Measurements from ENCODE around the gene FGF14. TPM values are rescaled to one million over a fixed set of nuclear protein-coding genes. Genes with fewer than 3 reads are reported as not detected.

Gene FGF14
- total RNA-seq, 1 donor from 2014 or later, result 0.06 TPM

DNA sequence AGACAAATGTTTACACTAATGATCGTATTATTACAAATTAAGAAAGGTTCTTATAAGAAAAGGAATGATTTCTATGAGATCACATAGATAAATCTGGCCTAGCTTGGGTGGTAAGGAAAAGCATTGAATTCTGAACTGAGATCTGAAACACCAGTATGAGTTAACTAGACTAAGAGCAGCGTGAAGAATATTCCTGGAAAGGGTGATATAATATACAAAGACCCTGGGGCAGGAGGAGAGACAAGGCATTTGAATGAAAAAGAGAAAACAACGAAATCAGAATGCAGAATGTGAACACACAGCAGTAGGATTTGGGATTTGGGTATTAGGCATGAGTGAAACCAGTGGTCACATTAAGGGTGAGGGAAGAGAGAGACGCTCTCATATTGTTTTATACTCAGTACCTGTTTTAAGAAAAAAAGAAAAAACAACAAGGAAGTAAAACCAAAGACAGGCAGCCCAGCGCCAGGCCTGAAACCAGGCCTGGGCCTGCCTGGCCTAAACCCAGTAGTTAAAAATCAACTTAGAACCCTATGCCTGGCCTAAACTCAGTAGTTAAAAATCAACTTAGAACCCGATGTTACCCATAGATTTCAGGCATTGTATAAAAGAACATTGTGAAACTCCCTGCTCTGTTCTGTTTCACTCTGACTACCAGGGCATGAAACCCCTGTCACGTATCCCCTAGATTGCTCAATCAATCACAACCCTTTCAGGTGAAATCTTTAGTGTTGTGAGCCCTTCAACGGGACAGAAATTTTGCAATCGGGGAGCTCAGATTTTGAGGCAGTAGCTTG lies 662.3 kb downstream of the FGF14 start:
- peak; percentile 87 for DNase-seq (ENCODE audit: low read depth)
- no peak overlapping the region for H3K4me3 ChIP-seq (ENCODE audit: low read depth, low read length)
- TF ChIP-seq, protein P1, sequence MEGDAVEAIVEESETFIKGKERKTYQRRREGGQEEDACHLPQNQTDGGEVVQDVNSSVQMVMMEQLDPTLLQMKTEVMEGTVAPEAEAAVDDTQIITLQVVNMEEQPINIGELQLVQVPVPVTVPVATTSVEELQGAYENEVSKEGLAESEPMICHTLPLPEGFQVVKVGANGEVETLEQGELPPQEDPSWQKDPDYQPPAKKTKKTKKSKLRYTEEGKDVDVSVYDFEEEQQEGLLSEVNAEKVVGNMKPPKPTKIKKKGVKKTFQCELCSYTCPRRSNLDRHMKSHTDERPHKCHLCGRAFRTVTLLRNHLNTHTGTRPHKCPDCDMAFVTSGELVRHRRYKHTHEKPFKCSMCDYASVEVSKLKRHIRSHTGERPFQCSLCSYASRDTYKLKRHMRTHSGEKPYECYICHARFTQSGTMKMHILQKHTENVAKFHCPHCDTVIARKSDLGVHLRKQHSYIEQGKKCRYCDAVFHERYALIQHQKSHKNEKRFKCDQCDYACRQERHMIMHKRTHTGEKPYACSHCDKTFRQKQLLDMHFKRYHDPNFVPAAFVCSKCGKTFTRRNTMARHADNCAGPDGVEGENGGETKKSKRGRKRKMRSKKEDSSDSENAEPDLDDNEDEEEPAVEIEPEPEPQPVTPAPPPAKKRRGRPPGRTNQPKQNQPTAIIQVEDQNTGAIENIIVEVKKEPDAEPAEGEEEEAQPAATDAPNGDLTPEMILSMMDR (conservative IDR thresholded peaks at IDR 0.05; ENCODE audit: low read depth, low read length), result no peak

DNA sequence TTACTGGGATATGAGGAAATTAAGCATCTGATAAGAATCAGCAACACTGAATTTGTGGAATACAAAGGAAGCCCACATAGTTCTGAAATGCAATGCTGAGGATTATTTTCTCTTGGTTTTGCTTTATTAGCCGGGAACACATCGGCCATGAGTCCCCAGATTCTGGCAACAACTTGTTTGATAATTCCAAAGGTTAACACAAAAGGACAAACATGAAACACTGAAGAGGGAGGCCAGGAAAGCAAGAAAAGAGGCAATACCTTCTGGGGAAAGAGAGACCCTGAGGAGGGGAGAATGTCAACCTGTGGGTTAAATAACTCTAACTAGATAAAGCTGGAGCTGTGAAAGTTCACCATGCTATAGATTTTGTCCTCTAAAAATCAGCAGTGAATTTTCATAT lies 663.5 kb downstream of the FGF14 start:
- H3K4me3 ChIP-seq (ENCODE audit: low read depth, low read length), result no peak overlapping the region
- TF ChIP-seq, protein P1 (conservative IDR thresholded peaks at IDR 0.05; ENCODE audit: low read depth, low read length), result no peak
- DNase-seq (ENCODE audit: low read depth), result no peak

DNA sequence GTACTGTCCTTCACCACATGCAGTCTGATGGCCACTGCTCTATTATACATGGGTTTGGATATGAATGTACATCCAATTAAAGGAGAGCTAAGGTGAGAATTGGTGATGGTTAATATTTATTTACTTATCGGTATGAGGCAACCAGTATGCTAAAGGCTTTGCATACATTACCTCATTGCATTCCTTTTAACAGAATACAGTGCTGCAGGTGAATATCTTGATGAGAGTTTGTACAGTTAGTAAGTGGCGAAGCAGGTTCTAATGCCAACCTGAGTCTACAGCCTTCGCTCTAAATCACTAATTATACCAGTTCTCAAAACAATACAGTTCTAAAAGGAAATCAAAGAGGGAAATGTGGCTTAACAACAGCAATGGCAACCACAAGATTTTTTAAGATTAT lies 665.3 kb downstream of the FGF14 start:
- DNase-seq (ENCODE audit: low read depth), result no peak

DNA sequence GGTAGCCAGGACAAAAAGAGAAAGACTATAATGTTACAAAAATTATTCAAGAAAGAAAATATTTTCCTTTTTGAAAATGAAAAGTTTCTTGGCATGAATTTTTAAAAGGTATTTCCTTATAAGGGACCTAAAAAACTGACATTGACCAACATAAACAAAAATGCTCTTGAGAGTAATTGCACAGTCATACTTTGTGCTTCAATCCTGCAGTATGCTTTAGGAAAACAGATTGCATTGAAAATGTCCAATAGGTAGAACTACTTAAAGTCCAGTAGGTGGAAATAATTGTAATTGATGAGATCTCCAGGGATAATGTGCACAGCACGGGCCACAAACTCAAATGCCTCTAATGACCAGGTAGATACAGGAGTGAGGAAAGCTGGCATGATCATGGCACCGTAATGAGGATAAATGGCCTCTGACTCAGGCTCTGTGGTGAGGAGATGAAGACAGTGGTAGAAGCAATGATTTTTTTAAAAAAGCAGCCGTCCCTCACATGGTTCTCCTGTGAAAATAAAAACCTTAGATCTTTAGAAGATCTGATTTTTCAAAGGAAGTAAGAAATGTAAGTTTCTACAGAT lies 671.3 kb downstream of the FGF14 start:
- no peak for DNase-seq (ENCODE audit: low read depth)
- TF ChIP-seq, protein P1 (conservative IDR thresholded peaks at IDR 0.05; ENCODE audit: low read depth, low read length), result no peak

More for the DNA sequence above, 665.3 kb downstream of the FGF14 start:
- no peak overlapping the region for H3K4me3 ChIP-seq (ENCODE audit: low read depth, low read length)
- TF ChIP-seq, protein P1 (conservative IDR thresholded peaks at IDR 0.05; ENCODE audit: low read depth, low read length), result no peak

DNA sequence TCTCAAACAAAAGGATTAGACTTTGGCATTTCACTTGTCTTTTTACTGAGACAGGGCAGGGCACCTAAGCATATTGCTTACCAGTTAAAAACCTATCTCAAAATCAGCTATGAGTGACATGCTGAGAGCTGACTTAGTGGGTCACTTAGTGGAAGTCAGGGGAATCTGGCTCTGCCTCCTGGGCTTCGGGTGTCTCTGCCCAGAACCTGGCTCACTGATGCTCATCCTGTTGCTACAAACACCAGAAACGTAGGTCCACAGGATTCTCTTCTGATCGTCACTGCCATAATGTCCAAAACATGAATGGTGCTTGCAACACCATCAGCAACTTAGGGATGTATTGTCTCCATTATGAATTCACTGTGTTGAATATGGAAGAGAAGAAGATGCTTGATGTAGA lies 673.2 kb downstream of the FGF14 start:
- H3K4me3 ChIP-seq (ENCODE audit: low read depth, low read length), result no peak overlapping the region
- no peak for DNase-seq (ENCODE audit: low read depth)
- TF ChIP-seq, protein P1 (conservative IDR thresholded peaks at IDR 0.05; ENCODE audit: low read depth, low read length), result no peak

More for the DNA sequence above, 671.3 kb downstream of the FGF14 start:
- no peak overlapping the region for H3K4me3 ChIP-seq (ENCODE audit: low read depth, low read length)

DNA sequence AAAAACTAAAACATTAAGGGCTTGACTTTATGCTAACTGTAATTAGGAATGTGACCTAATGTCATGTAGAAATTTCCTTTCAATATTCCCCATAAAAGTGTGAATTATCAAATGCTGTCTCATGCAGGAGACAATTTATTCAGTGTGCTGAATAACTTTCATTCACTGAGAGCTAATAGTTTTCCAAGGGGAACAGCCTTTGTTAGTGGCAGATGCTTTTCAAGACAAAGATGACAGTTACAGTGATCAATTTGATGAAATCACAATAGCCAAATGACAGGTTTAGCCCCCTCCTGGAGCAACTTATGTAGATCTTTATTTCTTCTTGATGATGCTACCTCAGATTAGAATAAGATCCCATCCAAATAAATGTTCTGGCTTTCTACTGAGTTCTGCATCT lies 673.8 kb downstream of the FGF14 start:
- TF ChIP-seq, protein P1 (conservative IDR thresholded peaks at IDR 0.05; ENCODE audit: low read depth, low read length), result no peak

More for the DNA sequence above, 673.8 kb downstream of the FGF14 start:
- DNase-seq (ENCODE audit: low read depth), result no peak
- no peak overlapping the region for H3K4me3 ChIP-seq (ENCODE audit: low read depth, low read length)
